HUES48 (cell line): ENCODE data around the gene FSTL1.
A peak's percentile ranks its signal among the peaks of the same experiment; 100 is the strongest.

Experiments
- H3K27ac ChIP-seq: one replicate; pipeline ENCODE4 v1.7.0; 2013; ENCODE audit warnings: low read depth, low read length, inconsistent platforms
- H3K27me3 ChIP-seq: 2 replicates; pipeline ENCODE4 v1.6.1; 2013; ENCODE audit warnings: mild to moderate bottlenecking, low read length; ENCODE audit not compliant: control insufficient read depth, insufficient read depth
- H3K36me3 ChIP-seq: 2 replicates; pipeline ENCODE4 v1.6.1; 2013; ENCODE audit warnings: low read length; ENCODE audit not compliant: control insufficient read depth, insufficient read depth
- H3K4me1 ChIP-seq: 2 replicates; pipeline ENCODE4 v1.6.1; 2013; ENCODE audit warnings: mild to moderate bottlenecking, low read length; ENCODE audit not compliant: control insufficient read depth, insufficient read depth
- H3K4me3 ChIP-seq: 2 replicates; pipeline ENCODE4 v1.5.1; 2013; ENCODE audit warnings: mild to moderate bottlenecking, low read depth, low read length
- H3K9ac ChIP-seq: 2 replicates; pipeline ENCODE4 v1.6.1; 2013; ENCODE audit warnings: mild to moderate bottlenecking, low read depth, low read length, moderate library complexity
- H3K9me3 ChIP-seq: 2 replicates; pipeline ENCODE4 v1.6.1; 2013; ENCODE audit warnings: low read length; ENCODE audit not compliant: control insufficient read depth, insufficient read depth

The FSTL1 gene

GRCh38 chr3:120353463-120353862 lies 97.3 kb downstream of the FSTL1 start:
- H3K4me1 ChIP-seq: peaks cover 11% of the 10 kb centered on the region
- H3K9me3 ChIP-seq: no peaks in the 10 kb centered on the region
- H3K4me3 ChIP-seq: no peak overlapping the region
- no peak overlapping the region for H3K27ac ChIP-seq
- no peaks in the 10 kb centered on the region for H3K36me3 ChIP-seq
- H3K9ac ChIP-seq: no peak overlapping the region
- H3K27me3 ChIP-seq: peaks cover 9% of the 10 kb centered on the region

- Histone ChIP-seq H3K4me3 (no peak overlapping the region), H3K9me3 (no peaks in the 10 kb centered on the region), H3K27ac (no peak overlapping the region), H3K27me3 (peaks cover 18% of the 10 kb centered on the region), H3K36me3 (no peaks in the 10 kb centered on the region), H3K9ac (no peak overlapping the region), H3K4me1 (peaks cover 20% of the 10 kb centered on the region)
Measured at GRCh38 chr3:120352017-120352416, 98.8 kb downstream of the FSTL1 start.

DNA sequence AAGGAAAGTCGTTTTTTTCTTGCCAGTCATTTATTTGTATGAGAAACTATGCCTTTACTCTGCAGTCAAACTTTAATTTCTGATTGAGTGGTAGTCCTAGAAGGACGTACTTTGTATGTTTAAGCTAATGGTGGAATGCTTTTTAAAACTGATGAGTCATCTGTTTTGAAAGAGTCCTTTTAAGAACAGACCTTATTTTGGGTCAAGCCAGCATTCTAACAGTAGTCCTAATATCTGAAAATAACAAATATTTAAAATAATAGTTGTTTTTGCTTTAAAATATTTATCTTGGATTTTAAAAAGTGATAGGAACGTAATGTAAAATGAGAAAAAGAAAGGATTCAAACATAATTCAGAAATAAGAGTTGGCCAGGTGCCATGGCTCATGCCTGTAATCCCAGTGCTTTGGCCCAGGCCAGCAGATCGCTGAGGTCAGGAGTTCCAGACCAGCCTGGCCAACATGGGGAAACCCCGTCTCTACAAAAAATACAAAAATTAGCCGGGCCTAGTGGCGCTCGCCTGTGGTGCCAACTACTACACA lies 100.3 kb downstream of the FSTL1 start:
- no peak overlapping the region for H3K27ac ChIP-seq
- H3K9me3 ChIP-seq: no peaks in the 10 kb centered on the region
- H3K4me3 ChIP-seq: peak overlapping the region; percentile 71; the same call in 1 of the 2 replicates
- H3K27me3 ChIP-seq: peaks cover 18% of the 10 kb centered on the region
- no peak overlapping the region for H3K9ac ChIP-seq
- peaks cover 20% of the 10 kb centered on the region for H3K4me1 ChIP-seq
- H3K36me3 ChIP-seq: no peaks in the 10 kb centered on the region

DNA sequence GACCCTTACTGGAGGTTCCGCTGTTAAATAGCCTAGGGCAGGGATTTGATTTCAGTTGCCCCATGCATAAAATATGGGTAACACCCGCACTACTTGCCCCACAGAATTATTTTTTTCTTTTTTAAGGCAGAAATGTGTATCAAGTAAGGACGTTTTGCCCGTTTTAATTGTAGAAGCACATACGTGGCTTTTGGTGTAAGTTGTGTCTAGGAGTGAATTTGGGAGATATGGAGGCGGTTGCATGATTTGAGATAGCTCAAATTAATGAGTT lies 101.0 kb downstream of the FSTL1 start:
- Histone ChIP-seq H3K9ac (peak overlapping the region; percentile 63; the same call in 1 of the 2 replicates), H3K9me3 (no peaks in the 10 kb centered on the region), H3K36me3 (no peaks in the 10 kb centered on the region), H3K27ac (no peak overlapping the region), H3K27me3 (peaks cover 18% of the 10 kb centered on the region), H3K4me1 (peaks cover 20% of the 10 kb centered on the region), H3K4me3 (peak overlapping the region; percentile 71)

DNA sequence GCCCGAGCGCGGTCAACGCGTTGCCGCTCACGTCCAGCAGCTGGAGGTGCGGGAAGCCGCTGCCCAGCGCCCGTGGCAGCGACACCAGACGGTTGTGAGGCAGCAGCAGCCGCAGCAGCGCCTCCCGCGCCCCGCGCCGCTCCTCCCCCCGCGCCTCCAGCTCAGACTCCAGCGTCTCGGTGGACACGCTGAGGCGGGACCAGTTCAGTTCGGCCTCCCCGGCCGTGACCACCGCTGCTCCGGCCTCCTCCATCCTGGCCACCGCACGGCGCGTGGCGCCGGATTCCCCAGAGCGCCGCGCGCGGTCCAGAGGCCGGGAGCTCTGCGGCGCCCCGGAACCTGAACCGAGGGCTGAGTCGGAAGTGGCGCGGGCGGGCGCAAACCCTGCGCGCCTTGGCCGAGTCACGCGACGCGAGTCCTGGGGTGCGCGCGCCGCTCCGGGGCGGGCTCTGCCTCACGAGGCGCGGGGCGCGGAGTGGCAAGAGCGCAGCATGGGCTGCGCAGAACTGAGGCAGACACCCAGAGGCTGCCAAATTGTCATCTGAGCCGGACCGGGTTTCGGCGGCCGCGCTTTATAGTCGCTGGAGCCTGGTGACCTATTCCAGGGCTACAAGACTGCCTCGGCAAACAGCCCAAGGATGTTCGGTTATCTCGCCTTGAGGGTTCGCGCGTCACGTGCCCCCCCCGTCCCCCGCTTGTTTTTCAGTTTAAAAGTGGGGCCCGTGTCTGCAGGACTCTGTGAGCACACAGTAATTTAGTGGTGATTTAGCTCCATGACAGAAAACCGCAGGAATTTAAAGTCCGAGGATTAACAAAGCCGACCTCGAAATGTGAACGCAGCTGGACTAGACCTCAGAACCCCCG lies 101.6 kb downstream of the FSTL1 start, which contains the start of gene LRRC58:
LRRC58 (minus strand) TSS at position 364 of the 864 bp plus-strand sequence; CDS start at position 253, 111 bp downstream.
- H3K27me3 ChIP-seq: peaks cover 18% of the 10 kb centered on the region
- peak within 1 kb of the TSS; percentile 63 for H3K9ac ChIP-seq
- H3K9me3 ChIP-seq: no peaks in the 10 kb centered on the region
- H3K4me3 ChIP-seq: peak within 1 kb of the TSS; percentile 71
- peaks cover 20% of the 10 kb centered on the region for H3K4me1 ChIP-seq
- peak within 1 kb of the TSS; percentile 75 for H3K27ac ChIP-seq
- H3K36me3 ChIP-seq: no peaks in the 10 kb centered on the region

DNA sequence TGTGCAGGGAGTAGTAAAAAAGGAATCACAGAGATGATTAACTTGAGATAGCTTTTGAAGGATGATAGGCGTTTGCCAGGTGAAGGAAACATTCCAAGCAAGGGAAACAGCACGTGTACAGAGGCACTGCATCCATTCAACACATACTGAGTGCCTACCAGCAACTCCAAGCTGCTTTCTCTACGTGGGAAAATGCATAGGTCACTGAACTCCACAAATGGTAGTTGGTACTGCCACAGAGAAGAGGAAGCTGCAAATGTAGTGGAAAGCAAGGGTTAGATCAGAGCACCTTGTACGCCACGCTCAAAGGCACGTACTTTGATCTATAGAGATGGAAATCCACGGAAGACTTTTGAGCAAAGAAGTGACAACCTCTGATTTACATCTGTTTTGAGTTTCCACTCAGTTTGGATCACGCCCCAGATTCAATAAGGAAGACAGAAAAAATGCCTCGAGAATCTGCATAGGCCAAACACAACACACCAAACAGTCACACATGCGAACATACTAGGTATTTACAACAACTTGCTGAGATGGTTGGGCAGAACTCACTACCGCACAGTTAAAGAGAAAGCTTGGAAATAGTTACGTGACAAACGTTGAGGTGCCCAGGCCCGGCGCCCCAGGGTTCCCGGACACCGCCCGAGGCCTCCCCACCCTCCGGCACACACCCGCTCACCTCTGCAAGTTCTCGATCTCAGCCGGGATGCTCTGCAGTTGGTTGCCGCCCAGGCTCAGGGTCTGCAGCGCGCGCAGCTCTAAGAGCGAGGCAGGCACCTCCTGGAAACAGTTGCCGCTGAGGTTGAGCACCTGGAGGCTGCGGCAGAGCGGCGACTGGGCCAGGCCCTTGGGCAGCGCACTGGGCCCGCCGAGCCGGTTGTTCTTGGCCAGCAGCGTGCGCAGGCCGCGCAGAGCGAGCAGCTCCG lies 102.5 kb downstream of the FSTL1 start:
- Histone ChIP-seq H3K9me3 (no peaks in the 10 kb centered on the region), H3K4me1 (peaks cover 20% of the 10 kb centered on the region), H3K27me3 (peaks cover 18% of the 10 kb centered on the region), H3K36me3 (no peaks in the 10 kb centered on the region), H3K4me3 (peak overlapping the region; percentile 71), H3K9ac (peak overlapping the region; percentile 63), H3K27ac (peak overlapping the region; percentile 75)

DNA sequence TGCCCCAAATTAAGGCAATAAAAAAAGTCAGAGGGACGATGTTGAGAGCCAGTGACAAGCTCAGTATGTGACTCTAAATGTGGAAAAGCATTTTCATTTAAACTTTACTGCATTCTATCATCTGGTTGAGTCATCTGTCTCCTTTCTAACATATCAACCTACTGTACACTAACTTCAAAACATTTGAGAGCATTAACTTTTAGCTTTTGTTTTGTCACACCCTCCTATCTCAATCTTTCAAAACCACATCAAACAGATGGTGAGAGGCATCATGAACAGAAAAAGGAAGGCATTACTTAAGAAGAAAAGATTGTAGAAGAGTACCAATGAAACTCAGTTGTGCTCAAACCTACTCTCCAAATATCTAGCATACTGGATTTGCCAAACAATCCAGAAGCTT lies 106.4 kb downstream of the FSTL1 start:
- Histone ChIP-seq H3K4me3 (no peak overlapping the region), H3K27ac (no peak overlapping the region), H3K4me1 (0 out of 2 replicates have a peak, but pooled peaks cover 9% of the 10 kb centered on the region), H3K36me3 (no peaks in the 10 kb centered on the region), H3K27me3 (peaks cover 9% of the 10 kb centered on the region), H3K9me3 (no peaks in the 10 kb centered on the region), H3K9ac (no peak overlapping the region)
